HG03460 (cell line): Measurements from ENCODE around the gene NRSN1.
"Not testable (repeated sequence)": the region's sequence is repeated elsewhere in the genome, so short reads cannot be mapped to it uniquely, and the experiment has no call there.

Source experiments
- ATAC-seq: cut with Tn5 transposase; IDR thresholded peaks from one replicate; pipeline ENCODE4 v1.9.1; 2021; ENCODE audit not compliant: unreplicated experiment

NRSN1 gene

DNA sequence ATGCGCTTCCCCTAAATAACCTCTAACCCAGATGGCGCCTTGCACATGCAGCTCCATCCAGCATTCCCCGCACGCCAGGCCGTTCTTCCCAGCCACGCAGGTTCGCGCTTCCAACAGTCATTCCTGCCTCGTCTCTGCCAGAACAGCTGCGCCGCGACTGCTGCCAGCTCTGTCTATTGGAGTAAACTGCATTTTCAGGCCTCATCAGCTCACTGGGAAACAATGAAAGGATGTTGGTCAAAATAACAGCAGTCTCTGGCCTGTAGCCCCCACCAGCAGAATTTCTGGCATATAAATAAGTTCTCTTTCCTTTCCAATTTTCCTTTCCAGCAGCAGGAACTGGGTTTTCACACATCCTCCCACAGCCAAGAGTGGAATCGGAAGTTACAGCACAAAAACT lies 14.6 kb downstream of the NRSN1 start:
- no peak for ATAC-seq

DNA sequence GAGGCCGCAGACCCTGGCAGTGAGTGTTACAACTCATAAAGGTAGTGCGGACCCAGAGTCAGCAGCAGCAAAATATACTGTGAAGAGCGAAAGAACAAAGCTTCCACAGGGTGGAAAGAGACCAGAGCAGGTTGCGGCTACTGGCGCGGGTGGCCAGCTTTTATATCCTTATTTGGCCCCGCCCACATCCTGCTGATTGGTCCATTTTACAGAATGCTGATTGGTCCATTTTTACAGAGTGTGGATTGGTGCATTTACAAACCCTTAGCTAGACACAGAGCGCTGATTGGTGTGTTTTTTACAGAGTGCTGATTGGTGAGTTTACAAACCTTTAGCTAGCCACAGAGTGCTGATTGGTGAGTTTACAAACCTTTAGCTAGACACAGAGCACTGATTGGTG lies 16.7 kb downstream of the NRSN1 start:
- not testable (repeated sequence) for ATAC-seq

DNA sequence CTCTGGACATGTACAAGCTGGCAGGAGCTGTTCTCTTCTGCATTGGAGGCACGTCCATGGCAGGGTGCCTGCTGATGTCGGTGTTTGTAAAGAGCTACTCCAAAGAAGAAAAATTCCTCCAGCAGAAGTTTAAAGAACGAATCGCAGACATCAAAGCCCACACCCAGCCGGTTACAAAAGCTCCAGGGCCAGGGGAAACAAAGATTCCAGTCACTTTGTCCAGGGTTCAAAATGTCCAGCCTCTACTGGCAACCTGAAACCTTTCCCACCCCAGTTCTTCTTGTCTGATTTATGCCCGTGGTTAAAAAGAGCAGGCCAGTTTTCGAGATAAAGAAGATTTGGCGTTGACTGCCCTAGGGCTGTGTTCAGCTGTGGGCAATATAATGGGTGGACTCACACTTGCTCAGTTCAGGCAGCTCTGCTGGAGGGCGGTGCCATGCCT lies 19.7 kb downstream of the NRSN1 start:
- ATAC-seq, result no peak

DNA sequence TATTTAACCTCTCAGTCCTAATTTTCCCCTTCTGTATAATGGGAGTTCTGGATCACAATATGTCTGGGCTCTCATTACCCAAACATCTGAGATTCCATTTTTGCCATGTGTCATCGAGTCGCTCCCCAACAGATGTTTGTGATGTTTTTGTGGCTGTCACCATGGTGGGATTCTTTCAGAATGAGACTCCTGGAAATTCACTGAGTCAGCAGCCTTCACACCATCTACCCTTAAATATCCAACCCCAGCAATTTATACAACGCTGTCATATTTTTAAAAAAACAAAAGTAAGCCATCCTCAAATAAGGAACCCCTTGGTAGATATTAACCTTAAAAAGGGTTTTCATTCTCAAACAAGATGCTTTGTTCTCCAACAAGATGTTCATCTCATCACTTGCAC lies 20.9 kb downstream of the NRSN1 start:
- no peak for ATAC-seq

DNA sequence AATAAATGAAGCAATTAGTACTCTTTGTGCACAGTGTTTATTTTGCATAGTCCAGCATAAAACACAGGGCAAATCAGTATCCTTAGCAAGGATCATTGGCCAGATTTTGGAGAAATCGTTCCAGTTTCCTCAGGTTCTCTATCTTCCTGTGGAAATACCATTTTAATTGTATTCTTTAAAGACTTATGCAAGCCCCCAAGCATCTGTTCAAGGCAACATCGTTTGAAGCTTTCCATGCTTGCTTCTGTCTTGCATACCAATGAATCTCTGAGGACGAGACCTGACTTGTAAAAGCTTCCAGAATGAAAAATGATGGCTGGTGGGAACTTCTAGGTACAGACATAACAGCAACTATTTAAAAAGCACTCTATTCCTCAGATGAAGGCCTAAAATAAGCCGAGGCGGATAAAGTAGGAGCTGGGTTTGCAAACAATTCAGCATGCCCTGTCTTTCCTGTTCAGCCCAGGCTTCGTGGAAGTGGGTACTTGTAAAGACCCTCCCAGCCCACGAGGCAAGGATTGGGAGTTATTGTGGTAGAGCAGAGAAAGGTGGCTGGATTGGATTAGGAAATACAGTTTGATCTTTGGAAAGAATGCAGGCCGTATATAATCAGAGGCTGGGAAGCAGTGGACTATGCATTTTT lies 21.6 kb downstream of the NRSN1 start:
- ATAC-seq, result no peak

DNA sequence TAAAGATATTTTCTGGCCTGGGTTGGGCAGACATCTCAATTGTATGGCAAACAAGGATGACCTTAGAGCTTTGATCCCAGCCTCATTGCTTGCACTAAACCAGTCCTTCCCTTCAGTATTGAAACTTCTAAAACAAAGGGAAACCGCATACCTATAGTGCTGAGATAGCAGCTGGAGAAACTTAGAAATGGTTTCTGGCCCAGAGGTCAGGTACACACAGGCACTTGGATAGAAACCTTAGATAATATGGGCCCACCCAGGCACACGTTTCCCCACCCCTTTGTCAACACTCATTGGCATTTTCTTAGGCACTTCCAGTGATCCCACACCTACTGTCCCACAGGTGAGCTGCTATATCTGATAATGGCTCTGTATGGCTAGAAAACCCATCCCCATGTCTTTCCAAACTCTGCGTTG lies 22.1 kb downstream of the NRSN1 start:
- no peak for ATAC-seq

DNA sequence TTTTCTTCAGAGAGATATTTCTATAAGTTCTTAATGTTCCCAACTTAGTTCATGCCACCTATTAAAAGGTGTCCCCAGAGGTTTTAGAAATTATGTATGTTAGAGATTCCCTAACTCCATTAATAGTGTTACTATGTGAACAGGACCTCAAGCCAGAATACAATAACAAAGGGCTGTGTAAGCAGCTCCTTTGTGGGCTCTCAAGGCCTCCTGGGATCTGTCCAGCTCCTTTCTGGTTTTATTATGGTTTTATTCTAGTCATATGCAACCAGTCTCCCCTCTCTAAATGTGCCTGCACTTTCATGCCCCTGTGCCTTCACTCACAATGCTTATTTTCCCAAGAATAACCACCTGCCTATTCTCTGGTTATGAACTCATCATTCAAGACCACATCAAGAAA lies 22.7 kb downstream of the NRSN1 start:
- ATAC-seq, result no peak

DNA sequence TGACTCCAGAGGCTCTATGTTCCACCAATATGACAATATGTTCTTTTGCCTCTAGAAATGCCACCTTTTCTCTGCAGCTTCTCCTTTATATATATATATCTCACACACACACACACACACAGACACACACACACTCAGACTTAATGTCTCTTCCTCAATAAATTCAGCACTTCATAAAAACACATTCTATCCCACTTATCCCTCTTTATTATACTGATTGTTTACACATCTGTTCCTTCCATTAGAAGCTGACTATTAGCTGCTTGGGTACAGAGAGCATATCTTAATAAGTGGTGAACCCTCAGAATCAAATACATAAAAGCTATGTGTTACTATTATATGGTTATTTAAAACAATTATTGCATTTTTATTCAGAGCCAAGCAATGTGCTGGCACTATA lies 23.3 kb downstream of the NRSN1 start:
- ATAC-seq, result no peak

DNA sequence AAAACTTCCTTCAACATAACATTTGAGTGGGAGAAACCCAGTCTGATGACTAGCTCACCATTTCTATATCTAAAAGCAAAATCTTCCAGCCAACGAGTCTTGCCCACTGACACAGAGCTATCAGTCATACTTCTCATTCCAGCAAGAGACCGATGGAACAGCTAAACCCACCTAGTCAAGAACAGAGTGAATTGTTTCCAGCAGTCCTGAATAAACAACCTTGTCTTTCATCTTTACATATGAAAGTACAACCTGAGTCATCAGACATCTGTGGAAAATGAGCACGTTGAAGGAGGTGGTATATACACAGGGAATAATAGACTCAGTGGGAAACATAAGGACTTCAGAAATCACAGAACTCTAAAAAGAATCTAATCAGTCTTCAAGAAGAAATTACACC lies 23.8 kb downstream of the NRSN1 start:
- ATAC-seq, result no peak

DNA sequence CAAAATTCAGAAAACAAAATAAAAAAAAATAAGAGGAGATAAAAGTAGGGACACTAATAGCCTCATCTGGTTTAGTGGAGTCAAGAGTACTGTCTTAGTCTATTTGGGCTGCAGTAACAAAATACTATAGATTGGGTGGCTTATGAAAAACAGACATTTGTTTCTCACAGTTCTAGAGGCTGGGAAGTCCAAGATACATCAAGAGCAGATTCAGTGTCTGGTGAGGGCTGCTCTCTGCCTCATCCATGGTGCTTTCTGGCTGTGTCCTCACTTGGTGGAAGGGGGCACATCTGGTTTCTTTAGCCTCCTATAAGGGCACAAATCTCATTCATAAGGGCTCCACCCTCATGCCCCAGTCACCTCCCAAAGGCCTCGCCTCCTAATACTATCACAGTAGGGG lies 26.0 kb downstream of the NRSN1 start:
- ATAC-seq, result no peak

DNA sequence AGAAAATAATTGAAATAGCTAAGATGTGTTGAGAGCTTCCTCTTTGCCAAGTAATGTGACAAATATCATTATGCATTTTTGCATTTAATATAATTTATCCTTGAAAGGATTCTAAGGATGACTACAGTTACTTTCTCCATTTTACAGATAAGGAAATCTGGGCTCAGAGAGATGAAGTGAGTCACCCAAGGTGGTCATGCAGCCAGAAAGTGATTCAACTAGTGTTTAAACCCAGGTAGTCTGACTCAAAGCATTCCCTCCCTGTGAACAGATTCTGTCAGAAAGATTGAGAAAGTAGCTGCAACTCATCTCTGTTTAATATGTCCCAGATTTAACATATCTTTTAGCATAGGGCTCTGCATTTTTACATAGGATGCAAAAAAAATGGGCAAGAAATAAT lies 28.1 kb downstream of the NRSN1 start:
- ATAC-seq, result no peak

DNA sequence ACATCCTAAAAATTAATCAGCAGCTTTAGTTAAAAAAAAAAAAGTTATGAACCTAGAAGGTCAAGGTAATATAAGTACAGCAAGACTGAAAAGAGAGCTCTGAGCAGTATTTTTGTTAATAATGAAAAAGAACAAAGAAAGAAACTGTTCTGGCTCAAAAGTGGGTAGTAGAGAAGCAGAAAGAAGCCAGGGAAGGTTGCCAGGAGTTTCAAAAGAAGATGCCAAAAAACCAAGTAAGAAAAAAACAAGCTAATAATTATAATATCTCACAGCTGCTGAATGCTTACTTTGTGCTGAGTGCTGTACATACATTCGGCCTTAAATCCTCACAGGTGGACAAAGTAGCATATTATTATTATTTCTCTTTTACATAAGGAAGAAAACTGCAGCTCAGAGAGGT lies 31.9 kb downstream of the NRSN1 start:
- ATAC-seq, result no peak

DNA sequence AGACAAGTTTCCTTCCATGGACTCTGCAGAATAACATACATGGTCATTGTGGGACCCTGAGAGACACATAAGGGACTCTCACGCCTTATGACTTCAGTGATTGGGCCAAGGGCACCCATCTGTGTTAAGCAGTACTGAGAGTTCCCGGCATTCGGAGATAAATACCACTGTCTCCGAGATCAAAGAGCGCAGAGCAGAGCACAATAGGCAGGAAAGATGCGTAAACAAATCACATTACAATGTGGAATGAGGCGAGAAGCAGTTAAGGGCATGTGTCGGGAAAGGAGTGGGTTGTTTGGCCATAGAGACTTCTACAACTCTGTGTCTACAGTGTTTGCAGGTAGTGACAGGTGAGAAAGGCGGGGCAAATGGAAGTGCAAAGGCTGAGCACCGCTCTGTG lies 57.6 kb downstream of the NRSN1 start:
- ATAC-seq, result no peak

DNA sequence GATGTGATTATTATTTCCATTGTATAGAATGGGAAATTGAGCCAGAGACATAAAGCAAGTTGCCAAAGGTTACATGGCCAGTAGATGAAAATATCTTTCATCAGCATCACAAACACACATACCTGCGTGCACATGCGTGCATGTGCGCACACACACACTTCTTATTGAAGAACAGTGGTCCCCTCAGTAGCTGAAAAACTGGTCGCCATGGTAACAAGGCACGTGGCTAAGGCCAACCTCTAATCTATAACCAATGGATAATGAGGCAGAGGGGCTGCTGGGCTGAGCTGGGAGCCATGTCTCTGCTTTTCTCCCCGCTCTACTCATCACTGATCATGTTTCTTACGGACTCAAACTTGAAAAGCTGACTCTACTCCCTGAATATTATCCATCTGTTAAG lies 60.3 kb downstream of the NRSN1 start:
- ATAC-seq, result no peak

DNA sequence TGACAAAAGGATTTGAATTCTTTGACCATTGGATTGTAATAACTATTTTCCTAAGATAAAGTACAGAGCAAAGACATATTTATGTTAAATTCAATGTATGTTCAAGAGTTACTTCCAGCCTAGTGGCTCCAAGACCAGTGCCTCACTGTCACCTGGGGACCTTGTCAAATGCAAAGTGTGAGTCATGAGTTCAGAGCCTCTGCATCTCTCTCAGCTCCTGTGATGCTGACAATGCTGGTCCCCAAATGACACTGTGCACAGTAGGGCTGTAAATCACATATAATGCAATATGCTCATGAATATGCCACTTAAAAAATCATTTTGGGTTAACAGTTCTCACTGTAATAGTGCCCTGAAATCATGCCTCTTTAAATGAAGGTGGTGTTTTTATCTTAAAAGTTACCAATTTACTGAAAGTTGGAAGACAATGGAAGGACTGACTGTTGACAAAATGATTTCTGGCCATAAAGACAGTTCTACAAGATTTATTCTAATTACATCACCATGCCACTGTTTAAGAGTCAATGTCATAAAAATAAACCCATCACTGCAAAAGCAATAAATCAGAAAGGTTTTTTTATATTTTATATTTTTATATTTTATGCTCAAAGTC lies 62.1 kb downstream of the NRSN1 start:
- no peak for ATAC-seq

DNA sequence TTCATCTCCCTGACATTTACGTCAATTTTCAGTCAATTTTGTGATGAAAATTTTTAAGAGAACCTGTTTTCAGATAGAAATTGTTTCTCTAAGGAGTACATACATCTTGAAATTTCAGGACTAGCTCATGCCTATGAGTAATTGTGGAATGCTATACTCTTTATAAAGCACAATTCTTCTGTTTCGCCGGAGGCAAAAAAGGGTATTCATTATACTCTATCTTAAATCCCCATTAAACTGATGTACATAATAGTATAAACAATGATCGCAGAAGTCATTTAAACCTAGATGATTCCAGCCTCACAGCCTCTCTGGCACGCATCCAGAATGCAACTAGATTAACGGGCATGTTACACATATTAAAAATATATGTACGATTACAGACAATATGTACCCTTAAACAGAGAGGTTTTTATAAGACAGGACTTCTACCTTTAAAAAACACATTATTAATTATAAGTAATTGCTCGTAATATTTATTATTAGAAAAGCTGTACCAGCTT lies 62.6 kb downstream of the NRSN1 start:
- ATAC-seq, result no peak

DNA sequence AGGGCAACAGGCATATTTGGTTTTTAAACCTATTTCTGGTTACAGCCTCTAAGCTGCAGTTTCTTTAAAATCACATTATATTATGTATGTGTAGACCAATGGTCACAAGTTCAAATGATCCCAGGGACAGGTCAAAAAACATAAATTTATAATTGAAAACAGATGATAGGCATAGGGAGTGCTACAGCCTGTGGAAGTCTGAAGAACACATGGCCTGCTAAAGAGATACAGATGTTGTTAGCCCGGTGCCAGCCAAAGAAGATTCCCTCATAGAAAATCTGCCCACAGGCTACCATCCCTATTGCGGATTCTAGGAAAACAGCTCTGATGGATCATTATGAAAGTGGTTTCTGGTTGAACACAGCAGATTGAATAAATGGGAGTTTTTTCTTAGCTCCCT lies 65.3 kb downstream of the NRSN1 start:
- no peak for ATAC-seq

DNA sequence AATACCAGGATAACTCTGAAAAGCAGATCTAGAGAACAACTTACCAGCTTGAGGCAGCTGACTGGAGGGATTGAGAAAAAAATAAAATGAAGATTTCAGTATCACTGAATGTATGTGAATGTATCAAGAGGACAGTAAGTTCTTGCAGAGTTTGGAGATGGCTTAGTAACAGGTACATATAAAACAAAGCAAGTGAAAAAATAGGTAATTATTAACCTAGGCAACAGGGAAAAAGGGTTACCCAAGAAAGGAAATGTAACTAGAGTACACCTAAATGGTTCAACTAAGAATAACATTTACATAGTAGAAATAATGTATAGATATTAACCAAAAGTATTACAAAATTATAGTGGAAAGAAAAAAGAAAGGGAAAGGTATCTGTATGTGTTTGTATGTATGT lies 67.3 kb downstream of the NRSN1 start:
- no peak for ATAC-seq

DNA sequence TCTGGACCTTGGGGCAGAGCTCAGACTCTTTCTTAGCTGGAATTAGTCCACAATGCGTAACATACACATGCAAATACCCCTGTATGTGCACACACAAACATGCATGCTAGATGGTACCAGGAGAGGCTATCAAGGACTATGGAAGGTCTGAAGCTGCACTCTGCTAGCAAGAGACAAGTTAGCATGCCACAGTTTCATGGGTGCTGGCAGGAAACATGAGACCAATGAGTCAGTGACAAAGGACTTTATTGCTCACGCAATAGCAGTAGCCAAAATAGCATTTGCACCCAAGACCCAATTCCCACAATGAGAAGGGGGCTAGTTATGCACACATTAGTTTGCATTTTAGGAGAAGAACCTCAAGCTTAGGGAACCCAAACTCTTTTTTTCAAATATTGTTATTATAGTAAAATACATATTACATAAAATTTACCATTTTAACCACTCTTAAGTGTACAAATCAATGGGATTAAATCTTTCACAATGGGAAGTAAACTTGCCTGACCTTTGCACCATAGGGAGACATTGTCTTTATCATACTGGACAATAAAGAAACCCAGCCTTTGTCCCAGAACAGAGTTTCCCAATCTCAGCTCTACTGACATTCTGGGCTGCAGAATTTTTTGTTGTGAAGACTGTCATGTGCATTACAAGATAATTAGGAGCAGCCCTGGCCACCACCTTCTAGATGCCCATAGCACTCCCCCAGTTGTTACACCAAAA lies 69.1 kb downstream of the NRSN1 start:
- no peak for ATAC-seq

DNA sequence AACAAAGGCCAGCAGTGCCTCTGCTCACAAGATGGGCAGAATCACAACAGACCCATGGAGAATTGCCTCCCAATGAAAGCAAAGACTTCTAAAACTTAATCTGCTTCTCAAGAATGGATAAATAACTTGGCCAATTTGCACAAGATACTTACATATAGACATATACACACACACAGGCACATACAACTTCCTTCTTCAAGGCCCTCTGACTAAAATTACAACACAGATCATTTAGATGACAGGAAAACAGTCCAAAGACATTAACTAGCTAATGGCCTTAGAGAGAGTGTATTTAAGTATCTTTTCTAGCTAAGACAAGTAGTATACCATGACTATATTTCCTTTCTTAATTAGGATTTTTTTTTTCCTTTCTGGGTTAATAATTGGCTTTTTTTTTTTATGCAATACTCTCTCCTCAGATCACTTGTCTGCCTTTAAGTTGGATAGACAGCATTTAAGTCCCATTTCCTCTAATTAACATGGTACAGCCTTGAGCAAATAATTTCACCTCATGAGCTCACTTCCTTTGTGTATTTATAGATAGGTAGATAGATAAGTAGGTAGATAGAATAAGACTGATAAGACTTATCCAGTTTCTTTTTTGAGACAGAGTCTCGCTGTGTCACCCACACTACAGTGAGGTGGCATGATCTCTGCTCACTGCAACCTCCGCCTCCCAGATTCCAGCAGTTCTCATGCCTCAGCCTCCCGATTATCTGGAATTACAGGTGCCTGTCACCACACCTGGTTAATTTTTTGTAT lies 70.0 kb downstream of the NRSN1 start:
- ATAC-seq, result no peak
